DMS79 (cell line): ENCODE results near the gene RUSF1.
"Not testable (repeated sequence)": the region's sequence is repeated elsewhere in the genome, so short reads cannot be mapped to it uniquely, and the experiment has no call there.

Source experiments
- DNase-seq: peaks from one replicate; lab custom pipeline; 2025; lab: John Stamatoyannopoulos, UW

The RUSF1 gene

GRCh38 chr16:31507929-31508705 lies at the start of gene RUSF1:
TSS of gene RUSF1 (minus strand) at chr16:31508391. CDS start at chr16:31508373, 18 bp downstream.
- peak; percentile 80 for DNase-seq

GRCh38 chr16:31542763-31543162 lies 34.6 kb upstream of the RUSF1 start:
- no peak for DNase-seq

- DNase-seq, result not testable (repeated sequence)
These were observed 31.6 kb upstream of the RUSF1 start for GRCh38 chr16:31539762-31540161.

- not testable (repeated sequence) for DNase-seq
These were observed 30.0 kb upstream of the RUSF1 start for GRCh38 chr16:31538243-31538598.

GRCh38 chr16:31537362-31538242 lies 29.4 kb upstream of the RUSF1 start:
- DNase-seq, result no peak

- DNase-seq, result no peak
These were observed 28.7 kb upstream of the RUSF1 start for GRCh38 chr16:31536804-31537361.

GRCh38 chr16:31535737-31536136 lies 27.5 kb upstream of the RUSF1 start:
- DNase-seq, result no peak

- DNase-seq, result no peak
These were observed 24.7 kb upstream of the RUSF1 start for GRCh38 chr16:31532896-31533295.

- no peak for DNase-seq
These were observed 23.9 kb upstream of the RUSF1 start for GRCh38 chr16:31532120-31532519.

- no peak for DNase-seq
These were observed 22.9 kb upstream of the RUSF1 start for GRCh38 chr16:31531096-31531495.

GRCh38 chr16:31530405-31530804 lies 22.2 kb upstream of the RUSF1 start:
- no peak for DNase-seq

GRCh38 chr16:31529937-31530312 lies 21.7 kb upstream of the RUSF1 start:
- no peak for DNase-seq

- no peak for DNase-seq
These were observed 21.1 kb upstream of the RUSF1 start for GRCh38 chr16:31529108-31529936.

GRCh38 chr16:31528523-31529107 lies 20.4 kb upstream of the RUSF1 start:
- no peak for DNase-seq

GRCh38 chr16:31527734-31528274 lies 19.6 kb upstream of the RUSF1 start, which contains the start of gene AHSP:
TSS of gene AHSP (plus strand) at chr16:31527900. CDS start at chr16:31528140, 240 bp downstream.
- no peak for DNase-seq

- no peak for DNase-seq
These were observed 16.9 kb upstream of the RUSF1 start for GRCh38 chr16:31525113-31525512.

GRCh38 chr16:31523768-31524167 lies 15.6 kb upstream of the RUSF1 start:
- DNase-seq, result not testable (repeated sequence)

- no peak for DNase-seq
These were observed 13.9 kb upstream of the RUSF1 start for GRCh38 chr16:31522071-31522470.

GRCh38 chr16:31521368-31521767 lies 13.2 kb upstream of the RUSF1 start:
- DNase-seq, result no peak

- DNase-seq, result no peak
These were observed 11.7 kb upstream of the RUSF1 start for GRCh38 chr16:31519759-31520431.
